ENCODE data around the gene CHRNE.
A peak's percentile ranks its signal among the peaks of the same experiment; 100 is the strongest.
"Not testable (repeated sequence)": the region's sequence is repeated elsewhere in the genome, so short reads cannot be mapped to it uniquely, and the experiment has no call there.

The CHRNE gene

DNA sequence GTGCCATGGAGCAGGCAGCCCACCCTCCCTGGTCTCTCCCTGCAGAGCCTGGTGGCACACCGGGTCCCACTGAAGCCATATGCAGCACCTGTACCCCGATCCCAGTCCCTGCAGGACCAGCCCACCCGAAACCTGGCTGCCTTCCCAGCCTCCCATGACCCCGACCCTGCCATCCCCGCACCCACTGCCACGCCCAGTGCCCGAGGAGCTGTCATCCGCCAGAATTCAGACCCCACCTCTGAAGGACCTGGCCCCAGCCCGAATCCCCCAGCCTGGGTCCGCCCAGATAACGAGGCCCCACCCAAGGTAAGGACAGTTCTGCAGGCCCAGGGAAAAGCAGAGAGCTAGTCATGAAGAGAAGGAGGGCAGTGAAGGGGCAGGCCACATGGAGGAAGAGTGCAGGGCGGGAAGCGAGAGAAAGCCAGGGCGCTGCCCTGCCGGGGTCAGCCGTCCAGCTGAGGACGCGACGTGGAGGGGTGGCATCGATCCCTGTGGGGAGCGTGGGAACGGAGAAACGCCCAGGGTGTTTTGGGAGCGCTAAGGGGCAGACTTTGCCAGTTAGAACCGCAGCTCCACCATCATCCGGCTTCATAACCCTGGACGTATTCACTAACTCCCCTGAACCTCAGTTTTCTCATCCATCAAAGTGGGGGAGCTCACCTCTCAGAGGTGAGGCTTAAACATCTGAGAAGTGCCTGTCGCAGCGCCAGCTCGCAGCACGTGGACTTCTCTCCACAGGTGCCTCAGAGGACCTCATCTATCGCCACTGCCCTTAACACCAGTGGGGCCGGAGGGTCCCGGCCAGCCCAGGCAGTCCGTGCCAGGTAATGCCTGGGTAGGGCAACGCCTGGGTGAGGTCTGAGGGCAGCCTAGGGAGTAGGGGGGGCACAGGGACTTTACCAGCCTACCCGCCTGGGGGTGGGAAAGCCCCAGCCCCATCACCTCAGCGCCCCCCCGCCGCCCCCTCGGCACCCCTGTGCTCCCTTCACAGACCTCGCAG, 11.2 kb downstream of the CHRNE start:
- no peak for DNase-seq

DNA sequence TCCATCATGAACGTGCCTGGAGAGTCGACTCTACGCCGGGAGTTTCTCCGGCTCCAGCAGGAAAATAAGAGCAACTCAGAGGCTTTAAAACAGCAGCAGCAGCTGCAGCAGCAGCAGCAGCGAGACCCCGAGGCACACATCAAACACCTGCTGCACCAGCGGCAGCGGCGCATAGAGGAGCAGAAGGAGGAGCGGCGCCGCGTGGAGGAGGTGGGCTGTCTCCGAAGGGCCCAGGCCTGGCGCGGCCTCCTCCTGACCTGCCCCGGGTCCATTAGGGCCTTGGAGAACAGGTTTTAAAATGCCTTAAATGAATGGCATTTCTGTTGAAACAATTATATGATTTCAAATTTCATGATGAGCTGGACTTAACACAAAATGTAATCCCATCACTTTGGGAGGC, 15.3 kb downstream of the CHRNE start:
- no peak for DNase-seq

DNA sequence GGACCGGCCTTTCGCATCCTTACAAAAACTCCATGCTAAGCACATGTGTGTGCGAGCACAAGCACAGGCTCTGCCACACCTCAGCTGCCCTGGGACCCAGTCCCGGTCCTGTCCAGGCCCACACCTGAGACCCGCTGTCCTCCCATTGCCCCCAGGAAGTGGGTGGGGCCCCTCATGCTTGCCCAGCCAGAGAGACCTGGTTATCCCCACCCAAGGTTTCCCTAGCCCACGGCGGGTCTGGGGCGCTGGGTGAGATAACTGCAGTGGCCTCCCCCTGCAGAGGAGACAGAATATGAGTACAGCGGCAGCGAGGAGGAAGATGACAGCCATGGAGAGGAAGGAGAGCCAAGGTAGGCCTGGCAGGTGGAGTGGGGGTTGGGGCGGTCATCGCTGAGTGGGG, 16.1 kb downstream of the CHRNE start:
- DNase-seq, result no peak

DNA sequence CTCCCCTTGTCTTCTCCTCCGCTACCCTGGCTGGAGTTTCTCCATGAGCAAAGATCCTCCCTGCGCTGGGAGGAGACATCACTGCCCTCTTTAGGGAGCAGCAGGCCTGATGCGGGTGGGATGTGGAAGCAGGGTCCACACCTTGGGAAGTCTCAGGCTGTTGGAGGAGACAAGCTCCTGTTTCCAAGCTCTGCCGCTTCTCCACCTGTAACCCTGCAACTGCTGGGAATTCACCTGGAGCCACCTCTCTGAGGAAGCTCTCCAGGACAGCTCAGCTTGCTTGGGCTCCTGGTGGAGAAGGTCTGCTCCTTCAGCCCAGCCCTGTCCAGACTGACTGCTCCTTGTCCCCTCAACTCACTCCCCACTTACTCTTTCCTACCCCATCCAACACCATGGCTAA, 18.4 kb downstream of the CHRNE start:
- no peak for DNase-seq

DNA sequence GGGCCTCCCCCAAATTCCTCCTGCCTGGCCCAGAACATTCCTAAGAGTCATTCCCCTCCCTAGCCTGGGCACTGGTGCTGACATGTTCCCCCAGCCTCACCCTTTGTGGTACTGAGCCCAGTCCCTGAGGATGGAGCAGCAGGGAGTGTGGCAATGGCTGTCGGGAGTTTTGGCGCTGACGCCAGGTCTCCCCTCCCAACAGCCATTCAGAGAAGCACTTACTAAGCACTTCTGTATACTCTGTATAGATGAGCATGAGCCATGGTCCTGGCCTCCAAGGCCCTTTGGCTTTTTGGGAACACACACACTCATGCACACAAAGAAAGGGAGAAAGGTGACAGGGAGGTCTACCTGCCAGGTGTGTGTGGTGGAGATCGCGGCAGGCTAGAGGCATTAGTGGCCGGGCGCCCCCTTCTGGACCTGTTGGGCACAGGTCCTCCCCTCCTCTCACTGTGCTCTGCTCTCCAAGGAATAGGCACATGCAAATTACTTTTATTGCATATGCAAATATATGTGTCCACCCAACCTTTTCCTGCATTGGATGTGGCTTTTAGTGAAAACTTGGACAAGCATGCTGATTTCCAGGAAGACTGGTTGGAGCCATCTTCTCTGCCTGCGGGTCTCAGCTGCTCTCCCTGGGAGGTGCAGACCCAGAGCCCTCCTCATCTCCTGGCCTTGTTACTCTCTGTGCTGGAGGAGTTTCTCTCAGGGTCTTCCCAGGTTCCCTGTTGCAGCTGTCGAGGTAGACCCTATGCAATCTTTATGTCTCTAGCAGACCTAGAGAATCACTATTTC, 20.9 kb downstream of the CHRNE start:
- peak in 36 of 56 donors; percentile 17 to 79 (median 48) for DNase-seq

DNA sequence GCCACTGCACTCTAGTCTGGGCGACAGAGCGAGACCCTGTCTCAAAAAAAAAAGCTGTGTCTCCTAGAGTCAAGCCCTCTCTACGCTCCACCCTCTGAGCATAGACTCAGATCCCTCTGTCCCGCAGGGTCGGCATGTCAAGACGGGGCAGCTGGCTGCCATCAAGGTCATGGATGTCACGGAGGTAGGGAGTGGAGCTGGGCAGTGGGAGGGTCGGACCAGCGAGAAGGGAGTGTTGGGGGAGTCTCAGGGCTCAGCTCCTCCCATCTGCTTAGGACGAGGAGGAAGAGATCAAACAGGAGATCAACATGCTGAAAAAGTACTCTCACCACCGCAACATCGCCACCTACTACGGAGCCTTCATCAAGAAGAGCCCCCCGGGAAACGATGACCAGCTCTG, 22.0 kb downstream of the CHRNE start:
- DNase-seq, result no peak

DNA sequence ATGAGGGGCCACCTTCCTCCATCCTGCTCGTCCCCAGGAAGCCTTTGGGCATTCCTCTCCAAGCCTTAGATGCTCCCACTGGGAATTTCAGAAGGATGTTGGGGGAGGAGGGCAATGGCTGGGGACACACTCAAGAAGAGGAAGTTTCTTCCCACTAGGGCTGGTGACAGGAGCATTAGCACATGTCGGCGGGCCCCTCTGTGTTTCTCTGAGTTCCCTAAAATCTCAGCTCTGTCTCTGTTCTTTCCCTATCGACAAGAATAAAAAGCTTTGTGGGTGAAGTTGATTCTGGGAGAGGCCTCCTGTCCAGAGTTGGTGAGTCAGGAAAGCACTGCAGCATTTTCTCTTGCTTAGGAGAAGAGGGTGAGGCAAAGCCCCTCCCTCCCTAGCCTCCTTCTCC, 23.3 kb downstream of the CHRNE start:
- peak in 1 of 56 donors; percentile 29 for DNase-seq

DNA sequence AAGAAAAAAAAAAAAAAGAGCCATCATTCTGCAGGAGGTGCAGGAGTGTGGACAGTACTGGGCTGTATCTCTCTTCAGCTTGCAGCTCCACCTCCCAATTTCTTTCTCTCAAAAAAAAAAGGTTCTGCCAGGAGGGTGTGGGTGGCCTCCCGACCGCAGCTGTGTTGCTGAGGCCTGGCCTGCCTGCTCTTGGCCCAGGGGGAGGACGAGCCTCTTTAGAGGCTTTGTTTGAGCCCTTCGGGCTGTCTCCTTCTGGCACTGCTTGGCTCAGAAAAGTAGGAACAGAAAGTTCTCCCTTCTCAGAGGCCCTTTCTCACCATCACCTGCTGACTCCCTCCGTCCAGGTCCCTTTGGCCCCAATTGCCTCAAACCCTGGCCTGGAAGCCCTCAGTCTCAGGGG, 25.8 kb downstream of the CHRNE start:
- peak in 36 of 56 donors; percentile 11 to 76 (median 48) for DNase-seq

DNA sequence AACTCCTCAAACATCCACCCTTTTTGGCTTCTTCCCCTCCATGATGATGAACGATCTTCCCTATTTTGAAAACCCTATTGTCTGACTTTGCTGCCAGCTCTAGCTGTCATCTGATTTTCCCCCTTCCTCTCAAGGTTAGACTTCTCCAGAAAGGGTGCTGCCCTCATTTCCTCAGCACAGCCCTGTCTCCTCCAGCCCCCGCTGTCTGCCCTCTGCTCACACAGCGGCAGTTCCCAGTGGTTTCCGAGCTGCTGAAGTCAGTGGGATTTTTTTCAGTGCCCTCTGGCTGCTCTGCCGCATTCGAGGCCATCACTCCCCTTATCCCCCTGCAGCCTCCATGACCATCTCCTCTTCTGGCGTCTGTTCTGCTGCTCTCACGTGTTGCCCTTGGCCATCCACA, 30.1 kb downstream of the CHRNE start:
- DNase-seq, result peak in 23 of 56 donors; percentile 13 to 60 (median 30)

DNA sequence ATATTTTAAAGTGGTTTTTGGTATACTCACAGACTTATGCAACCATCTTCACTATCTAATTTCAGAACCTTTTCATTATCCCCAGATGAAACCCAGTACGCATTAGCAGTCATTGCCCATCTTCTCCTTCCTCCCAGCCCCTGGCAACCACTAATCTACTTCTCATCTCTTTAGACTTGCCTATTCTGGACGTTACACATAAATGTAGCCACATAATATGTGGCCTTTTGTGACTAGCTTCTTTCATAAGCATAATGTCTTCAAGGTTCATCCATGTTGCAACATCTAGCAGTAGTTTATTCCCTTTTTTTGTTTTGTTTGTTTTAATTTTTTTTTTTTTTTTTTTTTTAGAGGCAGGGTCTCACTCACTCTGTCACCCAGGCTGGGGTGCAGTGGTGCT, 32.0 kb downstream of the CHRNE start:
- no peak for DNase-seq

DNA sequence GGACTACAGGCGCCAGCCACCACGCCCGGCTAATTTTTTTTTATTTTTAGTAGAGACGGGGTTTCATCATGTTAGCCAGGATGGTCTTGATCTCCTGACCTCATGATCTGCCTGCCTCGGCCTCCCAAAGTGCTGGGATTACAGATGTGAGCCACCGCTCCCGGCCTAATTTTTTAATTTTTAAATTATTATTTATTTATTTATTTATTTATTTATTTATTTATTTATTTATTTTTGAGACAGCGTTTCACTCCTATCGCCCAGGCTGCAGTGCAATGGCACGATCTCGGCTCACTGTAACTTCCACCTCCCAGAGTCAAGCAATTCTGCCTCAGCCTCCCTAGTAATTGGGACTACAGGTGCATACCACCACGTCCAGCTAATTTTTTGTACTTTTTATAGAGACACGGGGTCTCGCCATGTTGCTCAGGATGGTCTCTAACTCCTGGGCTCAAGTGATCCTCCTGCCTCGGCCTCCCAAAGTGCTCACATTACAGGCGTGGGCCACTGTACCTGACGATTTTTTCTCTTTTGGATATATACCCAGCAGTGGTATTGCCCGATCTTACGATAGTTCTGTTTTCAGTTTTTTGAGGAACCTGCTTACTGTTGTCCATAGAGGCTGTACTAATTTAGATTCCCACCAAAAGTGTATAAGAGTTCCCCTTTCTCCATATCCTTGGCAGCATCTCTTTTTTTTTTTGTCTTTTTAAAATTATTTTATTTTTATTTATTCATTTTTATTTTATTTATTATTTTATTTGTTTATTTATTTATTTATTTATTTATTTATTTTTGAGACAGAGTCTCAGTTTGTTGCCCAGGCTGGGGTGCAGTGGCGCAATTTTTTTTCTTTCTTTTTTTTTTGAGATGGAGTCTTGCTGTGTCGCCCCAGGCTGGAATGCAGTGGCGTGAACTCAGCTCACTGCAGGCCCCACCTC, 33.6 kb downstream of the CHRNE start:
- DNase-seq, result not testable (repeated sequence)

DNA sequence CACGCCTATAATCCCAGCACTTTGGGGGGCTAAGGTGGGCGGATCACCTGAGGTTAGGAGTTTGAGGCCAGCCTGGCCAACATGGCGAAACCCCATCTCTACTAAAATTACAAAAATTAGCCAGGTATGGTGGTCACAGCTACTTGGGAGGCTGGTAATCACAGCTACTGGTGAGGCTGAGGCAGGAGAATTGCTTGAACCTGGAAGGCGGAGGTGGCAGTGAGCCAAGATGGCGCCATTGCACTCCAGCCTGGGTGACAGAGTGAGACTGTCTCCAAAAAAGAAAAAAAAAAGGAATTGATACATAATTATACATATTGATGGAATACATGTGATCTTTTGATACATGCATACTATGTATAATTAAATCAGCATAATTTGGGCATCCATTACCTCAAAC, 35.4 kb downstream of the CHRNE start:
- DNase-seq, result not testable (repeated sequence)

DNA sequence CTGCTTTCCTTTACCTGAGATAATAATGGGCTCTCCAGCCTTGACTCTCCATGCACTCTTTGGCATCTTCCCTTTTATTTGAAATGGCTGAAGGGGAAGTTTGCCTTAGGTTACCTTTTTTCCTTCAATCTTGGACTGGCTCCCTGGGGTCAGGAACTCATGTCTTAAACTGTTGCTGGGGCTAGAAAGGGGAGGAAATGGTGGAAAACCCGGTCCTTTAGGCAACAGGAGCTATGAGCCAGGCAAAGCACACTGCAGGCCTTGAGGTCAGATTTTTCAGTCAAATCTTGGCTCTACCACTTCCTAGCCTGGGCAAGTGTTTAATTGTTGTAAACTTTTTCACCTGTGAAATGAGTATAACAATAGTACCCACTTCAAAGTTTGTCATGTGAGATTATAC, 39.6 kb downstream of the CHRNE start:
- DNase-seq, result no peak

DNA sequence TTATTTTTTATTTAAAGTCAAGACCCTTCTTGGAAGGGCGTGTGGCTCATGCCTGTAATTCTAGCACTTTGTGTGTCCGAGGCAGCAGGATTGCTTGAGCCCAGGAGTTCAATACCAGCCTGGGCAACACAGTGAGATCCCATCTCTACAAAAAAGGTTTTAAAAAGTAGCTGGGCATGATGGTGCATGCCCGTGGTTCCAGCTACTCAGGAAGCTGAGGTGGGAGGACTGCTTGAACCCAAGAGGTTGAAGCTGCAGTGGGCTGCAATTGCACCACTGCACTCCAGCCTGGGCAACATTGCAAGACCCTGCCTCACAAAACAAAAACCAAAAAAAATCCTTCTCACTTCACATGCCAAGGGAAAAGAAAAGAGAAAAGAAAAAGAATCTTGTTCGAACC, 40.2 kb downstream of the CHRNE start:
- no peak for DNase-seq

DNA sequence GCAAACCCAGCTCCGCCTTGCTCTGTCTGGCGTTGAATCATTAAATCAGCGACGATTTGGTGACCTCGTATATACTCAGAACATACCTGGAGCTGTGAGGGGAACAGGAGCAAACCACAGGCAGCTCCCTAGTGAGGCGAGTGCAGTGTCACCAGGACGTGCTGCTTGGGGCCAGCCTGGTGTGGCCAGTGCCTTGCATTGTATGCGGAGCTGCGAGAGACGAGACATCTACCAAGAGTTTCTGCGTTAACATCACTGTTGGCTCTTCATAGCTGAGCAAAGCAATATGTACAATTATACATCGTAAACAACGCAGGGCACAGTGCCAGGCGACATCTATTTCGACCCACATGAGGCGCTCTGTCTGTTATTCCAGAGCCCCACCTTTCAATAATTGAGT, 41.8 kb downstream of the CHRNE start:
- peak in 6 of 56 donors; percentile 8 to 29 (median 22) for DNase-seq

DNA sequence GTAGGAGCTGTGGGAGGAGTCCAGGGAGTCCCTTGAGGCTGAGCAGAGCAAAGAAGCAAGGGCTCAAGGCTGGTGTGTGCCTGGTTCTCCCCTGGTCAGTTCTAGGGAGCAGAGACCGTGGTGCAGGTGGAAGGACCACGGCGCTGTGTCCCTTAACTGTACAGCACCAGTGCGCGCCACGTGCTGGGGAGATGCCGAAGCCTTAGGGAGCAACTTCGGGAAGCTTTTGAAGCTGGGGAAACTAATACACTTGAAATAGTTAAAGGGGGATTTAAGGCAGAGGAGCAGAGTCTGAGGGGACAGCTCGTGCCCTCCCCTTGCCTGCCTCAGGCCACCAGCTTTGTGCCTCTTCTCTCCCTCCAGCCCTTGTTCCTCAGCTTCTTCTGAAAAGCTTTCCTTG, 42.2 kb downstream of the CHRNE start:
- no peak for DNase-seq

DNA sequence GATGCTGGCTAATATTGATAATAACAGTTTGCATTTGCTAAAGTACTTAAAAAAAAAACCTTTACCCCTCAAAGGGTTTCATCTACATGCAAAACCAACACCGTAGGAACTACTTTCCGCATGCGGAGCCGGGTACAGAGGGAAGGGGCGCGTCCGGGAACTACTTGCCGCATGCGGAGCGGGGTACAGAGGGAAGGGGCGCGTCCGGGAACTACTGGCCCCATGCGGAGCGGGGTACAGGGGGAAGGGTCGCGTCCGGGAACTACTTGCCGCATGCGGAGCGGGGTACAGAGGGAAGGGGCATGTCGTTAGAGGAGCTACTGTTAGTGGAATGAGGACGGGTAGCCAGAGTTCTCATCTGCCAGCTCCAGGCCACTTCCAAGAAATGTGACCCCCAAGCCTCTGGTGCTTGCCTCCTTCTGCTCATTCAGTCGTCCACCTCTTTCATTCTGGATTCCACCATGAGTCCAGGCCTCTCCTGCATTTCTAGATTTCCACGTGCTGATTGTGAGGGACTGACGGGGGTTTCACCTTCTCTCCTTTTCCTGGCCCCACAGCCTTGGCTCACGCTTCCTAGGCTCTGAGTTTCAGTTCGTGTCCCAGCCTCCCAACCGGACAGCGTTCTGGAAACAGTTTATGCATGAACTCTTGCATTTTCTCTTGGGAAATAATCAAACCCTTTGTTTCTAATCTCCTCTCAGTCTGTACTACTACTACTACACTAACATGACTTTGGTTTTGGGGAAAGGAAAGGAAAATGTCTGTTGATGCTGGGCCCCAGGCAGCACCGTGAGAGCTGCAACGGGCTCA, 42.9 kb downstream of the CHRNE start:
- DNase-seq, result peak in 13 of 56 donors; percentile 7 to 60 (median 33)

DNA sequence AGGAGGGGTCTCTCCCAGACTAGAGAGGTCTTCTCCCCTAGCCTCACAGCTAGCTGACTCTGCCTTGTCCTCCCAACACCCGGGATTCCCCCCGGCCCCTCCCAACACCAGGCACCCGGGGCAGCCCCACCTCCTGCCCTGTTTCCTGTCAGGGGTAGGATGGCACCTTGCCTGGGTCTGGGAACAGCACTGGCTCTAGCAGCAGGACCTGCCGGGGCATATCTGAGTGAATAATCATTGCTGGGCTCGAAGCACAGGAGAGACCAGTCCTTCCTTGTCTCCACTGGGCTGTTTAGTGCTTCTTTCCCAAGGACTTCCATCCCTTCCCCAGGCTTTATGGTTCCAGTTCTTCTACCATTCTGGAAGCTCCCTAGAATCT, 44.0 kb downstream of the CHRNE start:
- peak in 37 of 56 donors; percentile 11 to 67 (median 37) for DNase-seq

DNA sequence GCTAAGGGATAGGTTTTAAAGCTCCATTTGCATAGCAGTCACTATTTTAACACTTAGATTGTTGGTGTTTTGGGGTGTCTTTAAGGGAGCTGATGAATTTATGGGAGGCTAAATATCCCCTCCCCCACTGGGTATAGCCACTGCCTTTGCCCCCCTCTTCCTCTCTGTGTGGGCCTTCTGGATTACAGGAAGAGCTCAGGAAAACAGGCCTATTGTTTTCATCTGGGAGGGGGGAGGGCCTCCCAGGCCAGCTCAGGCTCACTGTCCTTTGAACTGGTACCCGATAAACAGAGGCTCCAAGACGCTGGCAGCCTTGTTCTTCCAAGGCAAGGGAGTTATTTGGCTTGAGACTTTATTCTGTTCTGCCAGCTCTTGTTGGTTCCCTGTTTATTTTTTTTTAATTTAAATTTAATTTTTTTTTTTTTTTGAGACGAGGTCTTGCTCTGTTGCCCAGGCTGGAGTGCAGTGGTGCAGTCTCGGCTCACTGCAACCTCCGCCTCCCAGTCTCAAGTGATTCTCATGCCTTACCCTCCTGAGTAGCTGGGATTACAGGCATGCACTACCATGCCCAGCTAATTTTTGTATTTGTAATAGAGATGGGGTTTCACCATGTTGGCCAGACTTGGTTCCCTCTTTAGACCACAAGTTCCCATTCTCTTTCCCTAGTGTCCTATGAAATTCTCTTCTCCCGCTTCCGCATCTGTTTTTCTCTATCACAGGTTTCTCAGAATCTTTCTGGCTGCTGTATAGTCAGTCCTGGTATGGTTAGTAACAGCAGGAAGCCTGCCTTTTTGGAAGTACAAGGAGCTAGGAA, 44.6 kb downstream of the CHRNE start:
- peak in 46 of 56 donors; percentile 25 to 85 (median 64) for DNase-seq

Measured in amygdala (tissue), 56 donors.